Right atrium auricular region (tissue), 2 donors: ENCODE measurements around the gene OTOA. TPM values are rescaled to one million over a fixed set of nuclear protein-coding genes. Genes with fewer than 3 reads are reported as not detected.
"Not testable (repeated sequence)": the region's sequence is repeated elsewhere in the genome, so short reads cannot be mapped to it uniquely, and the experiment has no call there.

Experiments
- DNase-seq: peaks from one replicate; pipeline ENCODE4 v3.0.0-alpha.2; 2019; ENCODE audit warnings: low spot score
- H3K27ac ChIP-seq, 2 donors: fragments of 200-600 bp; sonication (generic); 1 replicate in 1 of 2; 2 replicates in 1 of 2; pipeline ENCODE4 v1.5.1; 2016 to 2019
- H3K27me3 ChIP-seq, 2 donors: fragments of 200-600 bp; sonication (generic); one replicate each; pipeline versions ENCODE4 v1.5.1 to v1.6.0; 2017 to 2019
- H3K36me3 ChIP-seq: fragments of 200-600 bp; sonication (generic); one replicate; pipeline ENCODE4 v1.5.1; 2016
- H3K4me1 ChIP-seq, 2 donors: fragments of 200-600 bp; sonication (generic); one replicate each; pipeline versions ENCODE4 v1.5.1 to v1.6.0; 2017 to 2019
- H3K4me3 ChIP-seq, 2 donors: fragments of 200-600 bp; sonication (generic); 1 replicate in 1 of 2; 2 replicates in 1 of 2; pipeline ENCODE4 v1.5.1; 2017 to 2019; ENCODE audit warnings: mild to moderate bottlenecking in 1 of 2, moderate library complexity in 1 of 2
- H3K9me3 ChIP-seq, 2 donors: fragments of 200-600 bp; sonication (generic); one replicate each; pipeline ENCODE4 v1.5.1; 2019
- total RNA-seq, 2 donors: library from RNA; depleted of rRNA; stranded (reverse); fragments of >200 nt; gene quantifications; one replicate each; pipeline ENCODE4 v1.1.0, GENCODE V29; 2016
- TF ChIP-seq, protein P1 (sequence below), 2 donors: fragments of 200-600 bp; sonication (generic); IDR thresholded peaks; one replicate each; pipeline ENCODE4 v1.5.1; 2019; ENCODE audit warnings: antibody characterized with exemption in 2 of 2

The OTOA gene
- total RNA-seq, 2 donors from 2014 or later, result not detected

DNA sequence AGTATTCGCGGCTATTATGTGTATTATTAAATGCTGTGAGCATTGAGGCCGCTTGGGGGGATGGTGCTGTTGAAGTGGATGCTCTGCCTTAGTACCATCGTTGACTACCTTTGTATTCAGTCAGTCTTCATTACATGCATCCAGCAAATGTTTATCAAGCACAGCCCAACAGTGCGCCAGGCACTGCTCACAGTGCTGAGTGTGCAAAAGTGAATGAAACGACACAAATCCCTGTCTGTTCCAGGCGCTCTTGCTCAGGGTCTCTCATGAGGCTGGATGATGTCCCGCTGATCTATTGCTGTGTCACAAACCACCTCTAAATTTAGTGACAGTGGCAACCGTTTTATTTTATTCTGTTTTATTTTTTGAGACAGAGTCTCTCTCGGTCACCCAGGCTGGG, 53.8 kb downstream of the OTOA start:
- H3K27me3 ChIP-seq, result no peaks in the 10 kb centered on the region
- no peak overlapping the region for H3K27ac ChIP-seq
- no peak overlapping the region for H3K4me3 ChIP-seq
- no peaks in the 10 kb centered on the region for H3K36me3 ChIP-seq
- no peak for DNase-seq
- no peaks in the 10 kb centered on the region for H3K4me1 ChIP-seq
- no peaks in the 10 kb centered on the region for H3K9me3 ChIP-seq
- TF ChIP-seq, protein P1, sequence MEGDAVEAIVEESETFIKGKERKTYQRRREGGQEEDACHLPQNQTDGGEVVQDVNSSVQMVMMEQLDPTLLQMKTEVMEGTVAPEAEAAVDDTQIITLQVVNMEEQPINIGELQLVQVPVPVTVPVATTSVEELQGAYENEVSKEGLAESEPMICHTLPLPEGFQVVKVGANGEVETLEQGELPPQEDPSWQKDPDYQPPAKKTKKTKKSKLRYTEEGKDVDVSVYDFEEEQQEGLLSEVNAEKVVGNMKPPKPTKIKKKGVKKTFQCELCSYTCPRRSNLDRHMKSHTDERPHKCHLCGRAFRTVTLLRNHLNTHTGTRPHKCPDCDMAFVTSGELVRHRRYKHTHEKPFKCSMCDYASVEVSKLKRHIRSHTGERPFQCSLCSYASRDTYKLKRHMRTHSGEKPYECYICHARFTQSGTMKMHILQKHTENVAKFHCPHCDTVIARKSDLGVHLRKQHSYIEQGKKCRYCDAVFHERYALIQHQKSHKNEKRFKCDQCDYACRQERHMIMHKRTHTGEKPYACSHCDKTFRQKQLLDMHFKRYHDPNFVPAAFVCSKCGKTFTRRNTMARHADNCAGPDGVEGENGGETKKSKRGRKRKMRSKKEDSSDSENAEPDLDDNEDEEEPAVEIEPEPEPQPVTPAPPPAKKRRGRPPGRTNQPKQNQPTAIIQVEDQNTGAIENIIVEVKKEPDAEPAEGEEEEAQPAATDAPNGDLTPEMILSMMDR (IDR thresholded peaks at IDR 0.05), result no peak

DNA sequence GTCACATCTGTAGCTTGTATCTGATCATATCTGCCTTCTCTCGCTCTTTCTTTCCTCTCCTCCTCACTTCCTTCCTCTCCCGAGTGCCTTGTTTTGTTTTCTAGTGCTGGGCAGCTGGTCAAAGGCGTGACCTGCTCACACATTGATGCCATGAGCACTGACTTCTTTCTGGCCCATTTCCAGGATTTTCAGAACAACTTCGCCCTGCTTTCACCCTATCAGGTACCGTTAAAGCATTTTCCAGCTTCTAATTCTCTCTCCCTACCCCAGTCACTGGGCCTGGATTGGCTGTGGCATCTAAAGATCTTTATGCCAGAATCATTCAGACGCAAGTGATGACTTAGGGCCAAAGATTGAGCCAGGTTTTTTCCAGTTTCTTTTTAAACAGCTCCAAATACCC, 55.5 kb downstream of the OTOA start:
- Histone ChIP-seq H3K4me3 (no peak overlapping the region), H3K4me1 (no peaks in the 10 kb centered on the region), H3K27ac (no peak overlapping the region), H3K36me3 (no peaks in the 10 kb centered on the region), H3K27me3 (no peaks in the 10 kb centered on the region), H3K9me3 (no peaks in the 10 kb centered on the region)
- TF ChIP-seq, protein P1 (IDR thresholded peaks at IDR 0.05), result no peak
- DNase-seq, result no peak

DNA sequence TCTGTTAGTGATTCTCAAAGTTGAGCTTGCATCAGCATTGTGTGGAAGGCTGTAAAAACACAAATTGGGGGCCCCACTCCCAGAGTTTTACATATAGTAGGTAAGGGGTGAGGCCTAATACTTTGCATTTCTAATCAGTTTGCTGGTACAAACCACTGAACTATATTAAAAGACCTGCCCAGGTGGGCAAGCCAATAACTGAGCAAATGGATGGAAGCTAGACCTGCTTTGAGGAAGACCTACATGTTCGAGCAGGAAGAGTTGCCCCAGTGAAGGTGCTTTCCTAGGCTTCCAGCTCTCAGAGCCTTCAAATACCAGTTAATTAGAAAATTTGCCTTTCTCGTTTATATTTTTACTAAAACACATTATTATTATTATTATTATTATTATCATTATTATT, 56.8 kb downstream of the OTOA start:
- TF ChIP-seq, protein P1 (IDR thresholded peaks at IDR 0.05), result no peak
- no peak overlapping the region for H3K4me3 ChIP-seq
- H3K36me3 ChIP-seq, result no peaks in the 10 kb centered on the region
- no peak for DNase-seq
- no peaks in the 10 kb centered on the region for H3K9me3 ChIP-seq
- H3K27me3 ChIP-seq, result no peaks in the 10 kb centered on the region
- no peaks in the 10 kb centered on the region for H3K4me1 ChIP-seq
- no peak overlapping the region for H3K27ac ChIP-seq

DNA sequence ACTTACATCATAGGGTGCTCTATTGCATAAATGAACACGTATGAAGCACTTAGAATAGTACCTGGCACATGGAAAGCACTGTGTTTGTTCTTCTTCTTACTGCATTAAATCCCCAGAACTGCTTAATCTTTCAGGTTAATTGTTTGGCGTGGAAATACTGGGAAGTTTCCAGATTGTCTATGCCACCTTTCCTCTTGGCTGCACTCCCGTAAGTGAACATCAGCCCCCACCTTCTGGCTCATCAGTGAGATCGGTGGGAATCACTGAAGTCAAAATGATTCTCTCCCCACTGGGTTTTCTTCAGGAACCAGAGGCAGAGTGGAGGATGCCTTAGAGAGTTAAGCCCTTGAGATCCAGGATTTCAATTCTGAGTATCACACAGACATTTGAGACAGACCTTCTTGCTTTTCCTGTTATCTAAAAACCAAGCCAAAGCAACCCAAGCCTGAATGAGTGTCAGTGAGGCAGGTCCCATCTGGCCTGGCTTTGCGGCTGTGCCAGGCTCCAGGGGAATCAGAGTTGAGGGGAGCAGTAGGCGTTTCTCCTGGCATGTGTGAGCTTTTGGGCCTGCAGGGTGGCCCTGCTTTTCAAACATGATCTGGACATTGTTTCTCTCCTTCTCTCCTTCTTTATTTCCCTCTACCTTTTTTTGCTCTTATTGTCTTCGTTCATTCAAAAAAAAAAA, 59.1 kb downstream of the OTOA start:
- Histone ChIP-seq H3K27me3 (no peaks in the 10 kb centered on the region), H3K36me3 (no peaks in the 10 kb centered on the region), H3K4me3 (no peak overlapping the region), H3K27ac (no peak overlapping the region), H3K4me1 (no peaks in the 10 kb centered on the region), H3K9me3 (no peaks in the 10 kb centered on the region)
- DNase-seq, result no peak
- TF ChIP-seq, protein P1 (IDR thresholded peaks at IDR 0.05), result no peak

DNA sequence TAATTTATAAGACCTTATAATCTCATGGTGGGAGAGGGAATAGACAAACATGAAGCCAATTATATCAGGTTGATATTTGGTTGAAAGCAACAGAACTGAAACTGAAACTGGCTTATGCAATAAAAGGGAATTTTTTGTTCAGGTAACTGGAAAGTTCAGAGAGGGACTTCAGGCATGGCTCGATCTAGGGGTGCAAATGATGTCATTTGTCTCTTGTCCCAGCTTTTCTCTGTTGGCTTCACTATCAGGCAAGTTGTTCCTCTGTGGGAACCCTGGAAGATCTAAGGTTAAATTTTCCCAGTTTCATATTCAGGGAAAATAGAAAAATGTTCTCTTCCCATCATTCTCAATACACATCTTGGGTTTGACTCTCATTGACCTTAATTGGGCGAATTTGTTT, 59.8 kb downstream of the OTOA start:
- no peak for DNase-seq
- Histone ChIP-seq H3K4me1 (no peaks in the 10 kb centered on the region), H3K27ac (no peak overlapping the region), H3K36me3 (no peaks in the 10 kb centered on the region), H3K4me3 (no peak overlapping the region), H3K9me3 (no peaks in the 10 kb centered on the region), H3K27me3 (no peaks in the 10 kb centered on the region)
- TF ChIP-seq, protein P1 (IDR thresholded peaks at IDR 0.05), result no peak

DNA sequence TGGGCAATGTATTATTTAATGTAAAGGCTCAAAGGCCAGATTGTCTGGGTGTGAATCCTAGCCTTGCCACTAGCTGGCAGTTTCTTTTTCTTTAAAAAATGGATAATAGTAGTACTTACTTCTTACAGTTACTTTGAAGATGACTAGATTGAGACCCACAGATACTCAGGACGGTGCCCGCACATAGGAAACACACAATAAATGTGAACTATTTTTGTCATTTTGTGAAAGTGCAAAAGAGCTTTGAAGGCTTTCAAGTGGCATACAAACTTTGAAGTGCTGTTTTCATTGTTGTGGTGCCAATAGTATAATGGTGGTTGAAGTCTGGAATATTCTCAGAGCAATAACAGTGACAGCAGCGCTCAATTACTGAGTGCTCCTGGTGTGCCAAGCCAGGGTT, 63.6 kb downstream of the OTOA start:
- H3K36me3 ChIP-seq, result no peaks in the 10 kb centered on the region
- no peaks in the 10 kb centered on the region for H3K4me1 ChIP-seq
- no peaks in the 10 kb centered on the region for H3K9me3 ChIP-seq
- DNase-seq, result no peak
- no peak overlapping the region for H3K4me3 ChIP-seq
- TF ChIP-seq, protein P1 (IDR thresholded peaks at IDR 0.05), result no peak
- no peaks in the 10 kb centered on the region for H3K27me3 ChIP-seq
- H3K27ac ChIP-seq, result no peak overlapping the region

DNA sequence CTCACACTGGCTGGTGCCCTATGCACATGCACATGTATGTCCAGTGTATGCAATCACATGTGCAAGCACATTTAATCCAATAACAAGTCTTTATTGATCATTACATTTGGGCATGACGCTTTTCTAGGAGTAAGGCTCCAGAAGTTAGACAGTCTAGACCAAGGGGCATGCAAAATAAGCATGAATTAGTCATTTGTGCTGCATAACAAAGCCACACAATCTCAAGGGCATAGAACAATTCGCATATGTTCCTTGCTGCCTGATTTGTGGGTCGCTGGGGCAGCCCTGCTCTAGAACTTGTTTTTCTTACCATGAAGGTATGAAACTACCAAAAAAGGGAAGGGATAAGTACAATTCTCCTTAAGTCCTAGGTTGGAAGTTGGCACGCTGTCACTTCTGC, 67.5 kb downstream of the OTOA start:
- H3K4me1 ChIP-seq, DNase-seq, H3K9me3 ChIP-seq, H3K27ac ChIP-seq, H3K27me3 ChIP-seq, H3K36me3 ChIP-seq, H3K4me3 ChIP-seq: not testable (repeated sequence)

DNA sequence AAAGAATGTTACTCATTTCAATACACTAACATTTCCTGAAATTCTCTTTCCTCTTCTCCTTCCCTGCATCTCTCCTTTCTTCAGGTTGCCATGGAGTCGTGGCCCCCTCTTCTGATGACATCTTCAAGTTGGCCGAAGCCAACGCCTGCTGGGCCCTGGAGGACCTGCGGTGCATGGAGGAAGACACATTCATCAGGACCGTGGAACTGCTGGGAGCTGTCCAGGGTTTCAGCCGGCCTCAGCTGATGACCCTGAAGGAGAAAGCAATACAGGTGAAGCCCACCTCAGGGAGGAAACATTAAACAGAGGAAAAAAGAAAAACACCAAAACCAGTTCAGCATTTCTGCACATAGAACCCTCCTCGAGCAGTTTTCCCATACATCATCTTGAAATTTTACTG, 76.9 kb downstream of the OTOA start:
- H3K9me3 ChIP-seq, H3K4me1 ChIP-seq, H3K27ac ChIP-seq, H3K36me3 ChIP-seq, H3K4me3 ChIP-seq, H3K27me3 ChIP-seq, DNase-seq: not testable (repeated sequence)
